Measurements from ENCODE around the gene PRR18. TPM values are rescaled to one million over a fixed set of nuclear protein-coding genes. Genes with fewer than 3 reads are reported as not detected.

The PRR18 gene
- total and polyA plus RNA-seq, 9 of the 15 experiments (the other 6 are each of a cell fraction or from before 2014, with no cell fraction given) = not detected

DNA sequence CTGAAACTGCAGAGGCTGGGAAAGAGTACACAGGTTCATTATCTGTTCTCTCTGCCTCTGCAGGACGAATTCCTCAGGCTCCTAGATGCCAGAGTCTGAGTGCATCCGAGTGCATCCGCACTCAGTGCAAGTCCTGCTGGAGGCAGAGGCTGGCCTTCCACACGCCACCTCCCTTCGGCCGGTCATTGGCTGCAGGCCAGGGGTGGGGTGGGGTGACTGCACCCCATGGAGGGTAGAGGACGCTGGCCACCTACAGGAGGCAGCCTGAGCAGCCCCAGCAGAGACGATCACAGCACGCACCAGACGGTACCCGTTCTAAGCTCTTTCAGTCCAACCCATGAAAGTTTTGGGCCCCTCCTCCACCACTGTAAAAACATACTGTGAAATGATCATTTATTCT, 22.4 kb upstream of the PRR18 start (continued):
- TF ChIP-seq, protein P1, sequence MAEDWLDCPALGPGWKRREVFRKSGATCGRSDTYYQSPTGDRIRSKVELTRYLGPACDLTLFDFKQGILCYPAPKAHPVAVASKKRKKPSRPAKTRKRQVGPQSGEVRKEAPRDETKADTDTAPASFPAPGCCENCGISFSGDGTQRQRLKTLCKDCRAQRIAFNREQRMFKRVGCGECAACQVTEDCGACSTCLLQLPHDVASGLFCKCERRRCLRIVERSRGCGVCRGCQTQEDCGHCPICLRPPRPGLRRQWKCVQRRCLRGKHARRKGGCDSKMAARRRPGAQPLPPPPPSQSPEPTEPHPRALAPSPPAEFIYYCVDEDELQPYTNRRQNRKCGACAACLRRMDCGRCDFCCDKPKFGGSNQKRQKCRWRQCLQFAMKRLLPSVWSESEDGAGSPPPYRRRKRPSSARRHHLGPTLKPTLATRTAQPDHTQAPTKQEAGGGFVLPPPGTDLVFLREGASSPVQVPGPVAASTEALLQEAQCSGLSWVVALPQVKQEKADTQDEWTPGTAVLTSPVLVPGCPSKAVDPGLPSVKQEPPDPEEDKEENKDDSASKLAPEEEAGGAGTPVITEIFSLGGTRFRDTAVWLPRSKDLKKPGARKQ (CRISPR knock-in tag; IDR thresholded peaks at IDR 0.05) = no peak
- peak; percentile 48; the same call in 1 of the 2 replicates for TF ChIP-seq SMARCA4 (IDR thresholded peaks at IDR 0.05)
- TF ChIP-seq FOSL1 (tag; conservative IDR thresholded peaks at IDR 0.05) = 0 out of 2 replicates have a peak, but pooled peaks have one; percentile 17
- TF ChIP-seq NBN (IDR thresholded peaks at IDR 0.05; ENCODE audit: low read depth) = peak; percentile 71; the same call in 1 of the 2 replicates
- TF ChIP-seq SP1 (CRISPR knock-in tag; IDR thresholded peaks at IDR 0.05) = peak; percentile 65; the same call in 1 of the 2 replicates
- TF ChIP-seq ZNF780A (CRISPR knock-in tag; IDR thresholded peaks at IDR 0.05) = no peak
- TF ChIP-seq MEF2D (tag; conservative IDR thresholded peaks at IDR 0.05; ENCODE audit: low read depth) = no peak
- TF ChIP-seq SMARCB1 (IDR thresholded peaks at IDR 0.05; ENCODE audit: insufficient read length, low read depth) = no peak
- TF ChIP-seq, protein P2, sequence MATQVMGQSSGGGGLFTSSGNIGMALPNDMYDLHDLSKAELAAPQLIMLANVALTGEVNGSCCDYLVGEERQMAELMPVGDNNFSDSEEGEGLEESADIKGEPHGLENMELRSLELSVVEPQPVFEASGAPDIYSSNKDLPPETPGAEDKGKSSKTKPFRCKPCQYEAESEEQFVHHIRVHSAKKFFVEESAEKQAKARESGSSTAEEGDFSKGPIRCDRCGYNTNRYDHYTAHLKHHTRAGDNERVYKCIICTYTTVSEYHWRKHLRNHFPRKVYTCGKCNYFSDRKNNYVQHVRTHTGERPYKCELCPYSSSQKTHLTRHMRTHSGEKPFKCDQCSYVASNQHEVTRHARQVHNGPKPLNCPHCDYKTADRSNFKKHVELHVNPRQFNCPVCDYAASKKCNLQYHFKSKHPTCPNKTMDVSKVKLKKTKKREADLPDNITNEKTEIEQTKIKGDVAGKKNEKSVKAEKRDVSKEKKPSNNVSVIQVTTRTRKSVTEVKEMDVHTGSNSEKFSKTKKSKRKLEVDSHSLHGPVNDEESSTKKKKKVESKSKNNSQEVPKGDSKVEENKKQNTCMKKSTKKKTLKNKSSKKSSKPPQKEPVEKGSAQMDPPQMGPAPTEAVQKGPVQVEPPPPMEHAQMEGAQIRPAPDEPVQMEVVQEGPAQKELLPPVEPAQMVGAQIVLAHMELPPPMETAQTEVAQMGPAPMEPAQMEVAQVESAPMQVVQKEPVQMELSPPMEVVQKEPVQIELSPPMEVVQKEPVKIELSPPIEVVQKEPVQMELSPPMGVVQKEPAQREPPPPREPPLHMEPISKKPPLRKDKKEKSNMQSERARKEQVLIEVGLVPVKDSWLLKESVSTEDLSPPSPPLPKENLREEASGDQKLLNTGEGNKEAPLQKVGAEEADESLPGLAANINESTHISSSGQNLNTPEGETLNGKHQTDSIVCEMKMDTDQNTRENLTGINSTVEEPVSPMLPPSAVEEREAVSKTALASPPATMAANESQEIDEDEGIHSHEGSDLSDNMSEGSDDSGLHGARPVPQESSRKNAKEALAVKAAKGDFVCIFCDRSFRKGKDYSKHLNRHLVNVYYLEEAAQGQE (IDR thresholded peaks at IDR 0.05; ENCODE audit: borderline replicate concordance) = peak; percentile 74
- TF ChIP-seq, protein P2 (CRISPR knock-in tag; IDR thresholded peaks at IDR 0.05; ENCODE audit: low read depth) = no peak
- TF ChIP-seq, protein P3, sequence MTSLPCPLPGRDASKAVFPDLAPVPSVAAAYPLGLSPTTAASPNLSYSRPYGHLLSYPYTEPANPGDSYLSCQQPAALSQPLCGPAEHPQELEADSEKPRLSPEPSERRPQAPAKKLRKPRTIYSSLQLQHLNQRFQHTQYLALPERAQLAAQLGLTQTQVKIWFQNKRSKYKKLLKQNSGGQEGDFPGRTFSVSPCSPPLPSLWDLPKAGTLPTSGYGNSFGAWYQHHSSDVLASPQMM (CRISPR knock-in tag; IDR thresholded peaks at IDR 0.05) = no peak
- TF ChIP-seq CBX2 (IDR thresholded peaks at IDR 0.05; ENCODE audit: insufficient read depth, low read length, poor library complexity, severe bottlenecking) = no peak
- TF ChIP-seq ASH1L (IDR thresholded peaks at IDR 0.05; ENCODE audit: borderline replicate concordance, low read depth, partially characterized antibody) = no peak
- TF ChIP-seq SMARCE1 (IDR thresholded peaks at IDR 0.05) = peak; percentile 59; the same call in 1 of the 2 replicates
- no peak for TF ChIP-seq HNRNPLL (IDR thresholded peaks at IDR 0.05; ENCODE audit: low read depth, low read length, poor library complexity, severe bottlenecking)
- TF ChIP-seq BMI1 (IDR thresholded peaks at IDR 0.05; ENCODE audit: low read length) = no peak
- peak; percentile 30 for TF ChIP-seq ARID1B (IDR thresholded peaks at IDR 0.05)
- no peak for TF ChIP-seq ILF3 (IDR thresholded peaks at IDR 0.05; ENCODE audit: borderline replicate concordance)

Data from K562 (cell line).